Fibroblast of lung (primary cell): ENCODE data around the gene OLA1.

Source experiments
- EZH2 ChIP-seq: IDR thresholded peaks from 2 replicates; pipeline ENCODE4 v1.5.1; 2012; ENCODE audit warnings: low read length, control low read depth, mild to moderate bottlenecking; ENCODE audit errors: missing control alignments
- TF ChIP-seq, protein P1 (sequence below), 2 donors: IDR thresholded peaks in 1 of 2; conservative IDR thresholded peaks in 1 of 2; 1 replicate in 1 of 2; 2 replicates in 1 of 2; pipeline ENCODE4 v1.5.1; 2011 to 2012; ENCODE audit warnings: low read length in 2 of 2, control low read depth in 1 of 2, inconsistent platforms in 1 of 2, low read depth in 1 of 2, mild to moderate bottlenecking in 1 of 2

DNA sequence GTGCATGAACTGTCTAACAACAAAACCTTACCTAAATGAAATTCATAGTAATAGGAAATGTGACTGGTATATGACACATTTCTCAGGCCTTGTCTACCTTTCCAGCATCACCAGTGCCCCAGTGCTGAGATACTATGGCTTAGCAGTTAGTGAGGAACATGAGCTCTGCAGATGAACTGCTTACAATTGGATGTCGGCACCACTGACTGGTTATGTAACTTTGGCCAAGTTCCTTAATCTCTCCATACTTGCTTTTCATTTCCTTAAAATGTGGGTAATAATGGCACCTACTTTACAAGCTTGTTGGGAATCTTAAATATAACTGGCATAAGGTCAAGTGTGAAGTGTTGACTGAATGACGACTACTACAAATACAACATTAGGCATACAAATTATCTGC lies 136.3 kb downstream of the OLA1 start:
- TF ChIP-seq EZH2: no peak
- TF ChIP-seq, protein P1, sequence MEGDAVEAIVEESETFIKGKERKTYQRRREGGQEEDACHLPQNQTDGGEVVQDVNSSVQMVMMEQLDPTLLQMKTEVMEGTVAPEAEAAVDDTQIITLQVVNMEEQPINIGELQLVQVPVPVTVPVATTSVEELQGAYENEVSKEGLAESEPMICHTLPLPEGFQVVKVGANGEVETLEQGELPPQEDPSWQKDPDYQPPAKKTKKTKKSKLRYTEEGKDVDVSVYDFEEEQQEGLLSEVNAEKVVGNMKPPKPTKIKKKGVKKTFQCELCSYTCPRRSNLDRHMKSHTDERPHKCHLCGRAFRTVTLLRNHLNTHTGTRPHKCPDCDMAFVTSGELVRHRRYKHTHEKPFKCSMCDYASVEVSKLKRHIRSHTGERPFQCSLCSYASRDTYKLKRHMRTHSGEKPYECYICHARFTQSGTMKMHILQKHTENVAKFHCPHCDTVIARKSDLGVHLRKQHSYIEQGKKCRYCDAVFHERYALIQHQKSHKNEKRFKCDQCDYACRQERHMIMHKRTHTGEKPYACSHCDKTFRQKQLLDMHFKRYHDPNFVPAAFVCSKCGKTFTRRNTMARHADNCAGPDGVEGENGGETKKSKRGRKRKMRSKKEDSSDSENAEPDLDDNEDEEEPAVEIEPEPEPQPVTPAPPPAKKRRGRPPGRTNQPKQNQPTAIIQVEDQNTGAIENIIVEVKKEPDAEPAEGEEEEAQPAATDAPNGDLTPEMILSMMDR (conservative IDR thresholded peaks at IDR 0.05 in 1 of 2, IDR thresholded peaks at IDR 0.05 in 1 of 2; ENCODE audit: low read depth in 1 of 2, low read length in 2 of 2): no peak
